HAP-1 (cell line): Measurements from ENCODE around the gene EIF2S3.
"Not testable (repeated sequence)": the region's sequence is repeated elsewhere in the genome, so short reads cannot be mapped to it uniquely, and the experiment has no call there.

ENCODE experiments used
- DNase-seq, 2 experiments: peaks; one replicate each; pipeline ENCODE4 v3.0.0-alpha.2; 2016 to 2020; ENCODE audit warnings: low spot score in 2 of 2
- H3K27me3 ChIP-seq: fragments of 250-450 bp; sonication (Bioruptor Pico); 2 replicates; pipeline ENCODE4 v1.5.1; 2020; ENCODE audit warnings: low read depth, mild to moderate bottlenecking, moderate library complexity
- H3K36me3 ChIP-seq: fragments of 250-450 bp; sonication (Bioruptor Pico); replicated peaks from 2 replicates; pipeline ENCODE4 v1.5.1; 2020; ENCODE audit warnings: mild to moderate bottlenecking
- H3K4me1 ChIP-seq: fragments of 250-450 bp; sonication (Bioruptor Pico); 2 replicates; pipeline ENCODE4 v1.5.1; 2020; ENCODE audit warnings: mild to moderate bottlenecking
- H3K4me3 ChIP-seq: fragments of 250-450 bp; sonication (Bioruptor Pico); 2 replicates; pipeline ENCODE4 v1.5.1; 2020; ENCODE audit warnings: mild to moderate bottlenecking, moderate library complexity
- H3K9me3 ChIP-seq: fragments of 250-450 bp; sonication (Bioruptor Pico); 2 replicates; pipeline ENCODE4 v1.5.1; 2020; ENCODE audit warnings: mild to moderate bottlenecking, moderate library complexity
- in situ Hi-C: fragments of 300-500 bp; cut with MboI; formaldehyde crosslinking; loops from 3 replicates; pipeline ENCODE4 v1.14.3; 2020; ENCODE audit warnings: low sequenced_read_pairs, inconsistent platforms, mixed read lengths

EIF2S3 gene

GRCh38 chrX:24025741-24026403, 28.9 kb upstream of the EIF2S3 start:
- Histone ChIP-seq H3K36me3 (no peaks in the 10 kb centered on the region), H3K4me3 (peak overlapping the region; percentile 85), H3K9me3 (no peaks in the 10 kb centered on the region), H3K27me3 (no peaks in the 10 kb centered on the region), H3K4me1 (peaks cover 15% of the 10 kb centered on the region)
- in situ Hi-C loops, result loop anchor here (10.0 kb wide), 1 partner anchor 111 kb away; no protein-coding TSS in a partner anchor
- DNase-seq, result peak in 1 of 2 experiments; percentile 25

GRCh38 chrX:24026432-24026831, 28.3 kb upstream of the EIF2S3 start:
- Histone ChIP-seq H3K4me1 (peaks cover 15% of the 10 kb centered on the region), H3K36me3 (no peaks in the 10 kb centered on the region), H3K27me3 (no peaks in the 10 kb centered on the region), H3K4me3 (peak overlapping the region; percentile 85), H3K9me3 (no peaks in the 10 kb centered on the region)
- DNase-seq, result peak in 1 of 2 experiments; percentile 21
- in situ Hi-C loops, result loop anchor here (10.0 kb wide), 1 partner anchor 112 kb away; no protein-coding TSS in a partner anchor

- Histone ChIP-seq H3K27me3 (no peaks in the 10 kb centered on the region), H3K9me3 (no peaks in the 10 kb centered on the region), H3K36me3 (no peaks in the 10 kb centered on the region), H3K4me3 (peak within 1 kb of the TSS; percentile 85), H3K4me1 (peaks cover 15% of the 10 kb centered on the region)
- in situ Hi-C loops, result loop anchor here (10.0 kb wide), 1 partner anchor 112 kb away; no protein-coding TSS in a partner anchor
- DNase-seq, result no peak
Measured at GRCh38 chrX:24027086-24027485, 27.7 kb upstream of the EIF2S3 start, which contains the start of gene KLHL15. TSS of gene KLHL15 (minus strand) at chrX:24027186. CDS start at chrX:24006693, 20,493 bp downstream.

DNA sequence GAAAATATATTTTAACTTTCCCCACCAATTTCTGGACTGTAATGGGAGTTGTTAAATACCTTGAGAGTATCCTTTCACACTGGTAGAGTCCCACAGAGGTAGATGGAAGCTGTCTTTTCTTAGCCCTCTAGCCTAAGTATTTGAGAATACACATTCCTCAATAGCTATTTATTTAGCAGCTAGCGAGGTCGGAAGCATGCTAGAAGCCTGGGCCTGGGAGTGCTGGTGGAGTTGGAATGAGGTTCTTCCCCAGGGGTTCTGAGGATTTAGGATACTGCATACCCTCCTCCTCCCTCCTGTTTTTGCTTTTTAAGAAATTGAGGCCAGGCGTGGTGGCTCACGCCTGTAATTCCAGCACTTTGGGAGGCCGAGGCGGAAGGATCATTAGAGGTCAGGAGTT, 26.8 kb upstream of the EIF2S3 start:
- Histone ChIP-seq H3K36me3 (no peaks in the 10 kb centered on the region), H3K4me1 (peaks cover 13% of the 10 kb centered on the region), H3K27me3 (no peaks in the 10 kb centered on the region), H3K4me3 (no peak overlapping the region), H3K9me3 (no peaks in the 10 kb centered on the region)
- in situ Hi-C loops, result loop anchor here (10.0 kb wide), 1 partner anchor 113 kb away; no protein-coding TSS in a partner anchor
- no peak for DNase-seq

- Histone ChIP-seq H3K4me1 (peaks cover 8% of the 10 kb centered on the region), H3K9me3 (no peaks in the 10 kb centered on the region), H3K36me3 (no peaks in the 10 kb centered on the region), H3K4me3 (no peak overlapping the region), H3K27me3 (no peaks in the 10 kb centered on the region)
- no peak for DNase-seq
- in situ Hi-C loops, result no loop called here
Measured at GRCh38 chrX:24030597-24030996, 24.2 kb upstream of the EIF2S3 start.

GRCh38 chrX:24034485-24034884, 20.3 kb upstream of the EIF2S3 start:
- no peaks in the 10 kb centered on the region for H3K36me3 ChIP-seq
- in situ Hi-C loops, result no loop called here
- DNase-seq, result no peak
- no peaks in the 10 kb centered on the region for H3K4me1 ChIP-seq
- no peaks in the 10 kb centered on the region for H3K27me3 ChIP-seq
- no peaks in the 10 kb centered on the region for H3K9me3 ChIP-seq
- H3K4me3 ChIP-seq, result no peak overlapping the region

GRCh38 chrX:24037729-24038128, 17.0 kb upstream of the EIF2S3 start:
- in situ Hi-C loops, result no loop called here
- no peaks in the 10 kb centered on the region for H3K9me3 ChIP-seq
- no peak overlapping the region for H3K4me3 ChIP-seq
- no peak for DNase-seq
- H3K36me3 ChIP-seq, result no peaks in the 10 kb centered on the region
- H3K4me1 ChIP-seq, result no peaks in the 10 kb centered on the region
- H3K27me3 ChIP-seq, result no peaks in the 10 kb centered on the region

GRCh38 chrX:24046060-24046459, 8.7 kb upstream of the EIF2S3 start:
- in situ Hi-C loops, H3K4me1 ChIP-seq, H3K9me3 ChIP-seq, DNase-seq, H3K27me3 ChIP-seq, H3K36me3 ChIP-seq, H3K4me3 ChIP-seq: not testable (repeated sequence)

DNA sequence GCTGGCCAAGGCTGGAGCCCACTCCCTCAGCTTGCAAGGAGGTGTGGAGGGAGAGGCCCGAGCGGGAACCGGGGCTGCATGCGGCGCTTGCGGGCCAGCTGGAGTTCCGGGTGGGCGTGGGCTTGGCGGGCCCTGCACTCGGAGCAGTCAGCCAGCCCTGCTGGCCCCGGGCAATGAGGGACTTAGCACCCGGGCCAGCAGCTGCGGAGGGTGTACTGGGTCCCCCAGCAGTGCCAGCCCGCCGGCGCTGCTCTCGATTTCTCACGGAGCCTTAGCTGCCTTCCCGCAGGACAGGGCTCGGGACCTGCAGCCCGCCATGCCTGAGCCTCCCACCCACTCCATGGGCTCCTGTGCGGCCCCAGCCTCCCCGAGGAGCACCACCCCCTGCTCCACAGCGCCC, 5.1 kb upstream of the EIF2S3 start:
- in situ Hi-C loops, H3K9me3 ChIP-seq, H3K36me3 ChIP-seq, H3K4me1 ChIP-seq, H3K4me3 ChIP-seq, DNase-seq, H3K27me3 ChIP-seq: not testable (repeated sequence)

DNA sequence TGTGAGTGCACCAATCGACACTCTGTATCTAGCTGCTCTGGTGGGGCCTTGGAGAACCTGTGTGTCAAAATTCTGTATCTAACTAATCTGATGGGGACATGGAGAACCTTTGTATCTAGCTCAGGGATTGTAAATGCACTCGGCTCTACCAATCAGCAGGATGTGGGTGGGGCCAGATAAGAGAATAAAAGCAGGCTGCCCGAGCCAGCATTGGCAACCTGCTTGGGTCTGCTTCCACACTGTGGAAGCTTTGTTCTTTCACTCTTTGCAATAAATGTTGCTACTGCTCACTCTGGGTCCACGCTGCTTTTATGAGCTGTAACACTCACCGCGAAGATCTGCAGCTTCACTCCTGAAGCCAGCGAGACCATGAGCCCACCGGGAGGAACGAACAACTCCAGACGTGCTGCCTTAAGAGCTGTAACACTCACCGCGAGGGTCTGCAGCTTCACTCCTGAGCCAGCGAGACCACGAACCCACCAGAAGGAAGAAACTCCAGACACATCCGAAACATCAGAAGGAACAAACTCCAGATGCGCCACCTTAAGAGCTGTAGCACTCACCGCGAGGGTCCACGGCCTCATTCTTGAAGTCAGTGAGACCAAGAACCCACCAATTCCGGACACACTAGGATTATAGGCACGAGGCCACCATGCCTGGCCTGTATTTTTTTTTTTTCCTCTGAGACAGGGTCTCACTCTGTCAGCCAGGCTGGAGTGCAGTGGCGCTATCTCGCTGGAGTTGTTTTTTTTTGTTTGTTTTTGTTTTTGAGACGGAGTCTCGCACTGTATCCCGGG, 4.0 kb upstream of the EIF2S3 start:
- H3K36me3 ChIP-seq, H3K4me3 ChIP-seq, in situ Hi-C loops, H3K4me1 ChIP-seq, H3K27me3 ChIP-seq, H3K9me3 ChIP-seq, DNase-seq: not testable (repeated sequence)

GRCh38 chrX:24055043-24055356, 244 bp downstream of the EIF2S3 start:
- no peaks in the 10 kb centered on the region for H3K27me3 ChIP-seq
- H3K4me3 ChIP-seq, result no peak overlapping the region
- DNase-seq, result no peak
- in situ Hi-C loops, result no loop called here
- H3K36me3 ChIP-seq, result peaks cover 15% of the 10 kb centered on the region
- H3K4me1 ChIP-seq, result peaks cover 18% of the 10 kb centered on the region
- no peaks in the 10 kb centered on the region for H3K9me3 ChIP-seq

DNA sequence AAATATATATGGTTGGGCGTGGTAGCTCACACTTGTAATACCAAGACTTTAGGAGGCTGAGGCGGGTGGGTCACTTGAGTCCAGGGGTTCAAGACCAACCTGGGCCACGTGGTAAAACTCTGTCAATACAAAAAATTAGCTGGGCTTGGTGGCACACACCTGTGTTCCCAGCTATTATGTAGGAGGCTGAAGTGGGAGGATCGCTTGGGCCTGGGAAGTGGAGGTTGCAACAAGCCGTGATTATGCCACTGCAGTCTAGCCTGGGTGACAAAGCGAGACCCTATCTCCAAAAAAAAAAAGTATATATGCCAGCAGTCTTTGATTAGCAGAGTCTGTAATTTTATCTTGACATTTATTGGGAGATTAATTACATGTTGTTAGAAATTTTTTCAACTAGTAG, 8.7 kb downstream of the EIF2S3 start:
- no peak overlapping the region for H3K4me3 ChIP-seq
- H3K27me3 ChIP-seq, result no peaks in the 10 kb centered on the region
- in situ Hi-C loops, result no loop called here
- peaks cover 99% of the 10 kb centered on the region for H3K36me3 ChIP-seq
- DNase-seq, result no peak
- peaks cover 8% of the 10 kb centered on the region; the same call in 1 of the 2 replicates for H3K4me1 ChIP-seq
- no peaks in the 10 kb centered on the region for H3K9me3 ChIP-seq

GRCh38 chrX:24069877-24070276, 15.1 kb downstream of the EIF2S3 start:
- Histone ChIP-seq H3K4me1 (peaks cover 6% of the 10 kb centered on the region; the same call in 1 of the 2 replicates), H3K9me3 (no peaks in the 10 kb centered on the region), H3K36me3 (peaks cover 89% of the 10 kb centered on the region), H3K27me3 (no peaks in the 10 kb centered on the region), H3K4me3 (no peak overlapping the region)
- DNase-seq, result no peak
- in situ Hi-C loops, result loop anchor here (5.0 kb wide), 1 partner anchor 172 kb away; no protein-coding TSS in a partner anchor

GRCh38 chrX:24079411-24079810, 24.7 kb downstream of the EIF2S3 start:
- Histone ChIP-seq H3K36me3 (peaks cover 40% of the 10 kb centered on the region), H3K9me3 (no peaks in the 10 kb centered on the region), H3K4me3 (no peak overlapping the region), H3K27me3 (no peaks in the 10 kb centered on the region), H3K4me1 (peaks cover 7% of the 10 kb centered on the region)
- in situ Hi-C loops, result no loop called here
- DNase-seq, result no peak
